Measurements from ENCODE around the gene RAPGEF1.

DNA sequence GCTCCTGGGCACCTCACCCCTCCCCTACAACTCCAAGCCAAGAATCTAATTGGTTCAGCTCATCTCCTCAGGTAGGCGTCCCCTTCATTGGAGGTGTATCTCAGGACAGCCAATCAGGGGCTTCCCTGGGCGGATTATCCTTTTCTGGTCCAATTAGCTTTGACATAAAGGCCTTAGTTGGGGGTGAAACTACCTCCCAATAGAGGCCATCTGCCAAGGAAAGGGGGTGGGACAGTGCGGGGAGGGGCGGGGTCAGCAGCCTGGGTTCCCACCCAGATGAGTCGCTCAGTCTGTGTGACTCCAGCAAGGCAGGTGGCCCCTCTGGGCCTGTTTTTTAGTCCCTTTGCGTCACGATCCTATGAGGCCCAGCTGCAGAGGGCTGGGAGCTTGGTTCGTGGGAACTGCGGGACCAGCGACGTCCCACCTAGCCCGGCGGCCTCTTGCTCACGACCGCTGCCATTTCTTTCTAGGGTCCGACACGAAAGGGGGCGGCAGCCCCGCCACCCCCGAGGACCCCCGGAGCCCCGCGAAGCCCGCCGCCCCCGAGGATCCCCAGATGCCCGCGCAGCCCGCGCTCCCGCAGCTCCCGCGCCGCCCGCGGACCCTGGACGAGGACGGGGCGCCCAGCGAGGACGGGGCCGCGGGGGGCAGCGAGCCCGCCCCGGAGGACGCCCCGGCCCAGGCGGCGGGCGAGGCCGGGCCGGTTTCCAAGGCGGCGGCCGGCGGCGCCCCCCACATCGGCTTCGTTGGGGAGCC lies 185.6 kb downstream of the RAPGEF1 start:
- TF ChIP-seq POLR2A (IDR thresholded peaks at IDR 0.05), result no peak
- TF ChIP-seq, protein P1, sequence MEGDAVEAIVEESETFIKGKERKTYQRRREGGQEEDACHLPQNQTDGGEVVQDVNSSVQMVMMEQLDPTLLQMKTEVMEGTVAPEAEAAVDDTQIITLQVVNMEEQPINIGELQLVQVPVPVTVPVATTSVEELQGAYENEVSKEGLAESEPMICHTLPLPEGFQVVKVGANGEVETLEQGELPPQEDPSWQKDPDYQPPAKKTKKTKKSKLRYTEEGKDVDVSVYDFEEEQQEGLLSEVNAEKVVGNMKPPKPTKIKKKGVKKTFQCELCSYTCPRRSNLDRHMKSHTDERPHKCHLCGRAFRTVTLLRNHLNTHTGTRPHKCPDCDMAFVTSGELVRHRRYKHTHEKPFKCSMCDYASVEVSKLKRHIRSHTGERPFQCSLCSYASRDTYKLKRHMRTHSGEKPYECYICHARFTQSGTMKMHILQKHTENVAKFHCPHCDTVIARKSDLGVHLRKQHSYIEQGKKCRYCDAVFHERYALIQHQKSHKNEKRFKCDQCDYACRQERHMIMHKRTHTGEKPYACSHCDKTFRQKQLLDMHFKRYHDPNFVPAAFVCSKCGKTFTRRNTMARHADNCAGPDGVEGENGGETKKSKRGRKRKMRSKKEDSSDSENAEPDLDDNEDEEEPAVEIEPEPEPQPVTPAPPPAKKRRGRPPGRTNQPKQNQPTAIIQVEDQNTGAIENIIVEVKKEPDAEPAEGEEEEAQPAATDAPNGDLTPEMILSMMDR (IDR thresholded peaks at IDR 0.05), result no peak

All from tibial nerve (tissue), 3 donors.